Measurements from ENCODE around the gene MYCL. TPM values are rescaled to one million over a fixed set of nuclear protein-coding genes. Genes with fewer than 3 reads are reported as not detected.
A peak's percentile ranks its signal among the peaks of the same experiment; 100 is the strongest.

The MYCL gene, protein sequence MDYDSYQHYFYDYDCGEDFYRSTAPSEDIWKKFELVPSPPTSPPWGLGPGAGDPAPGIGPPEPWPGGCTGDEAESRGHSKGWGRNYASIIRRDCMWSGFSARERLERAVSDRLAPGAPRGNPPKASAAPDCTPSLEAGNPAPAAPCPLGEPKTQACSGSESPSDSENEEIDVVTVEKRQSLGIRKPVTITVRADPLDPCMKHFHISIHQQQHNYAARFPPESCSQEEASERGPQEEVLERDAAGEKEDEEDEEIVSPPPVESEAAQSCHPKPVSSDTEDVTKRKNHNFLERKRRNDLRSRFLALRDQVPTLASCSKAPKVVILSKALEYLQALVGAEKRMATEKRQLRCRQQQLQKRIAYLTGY
- total RNA-seq (2014; rRNA removed; shearing (Covaris generic)), result 0.10 and 0.12 TPM in 2 replicates

- peak; percentile 55 for DNase-seq (ENCODE audit: low read depth)
These were observed at the start of gene MYCL for GRCh38 chr1:39901714-39902459. MYCL (minus strand) TSS chr1:39901917; CDS start chr1:39901434, 483 bp downstream.

GRCh38 chr1:39949891-39950290 lies 48.2 kb upstream of the MYCL start:
- DNase-seq (ENCODE audit: low read depth), result no peak

- DNase-seq (ENCODE audit: low read depth), result no peak
These were observed 45.5 kb upstream of the MYCL start for GRCh38 chr1:39947260-39947659.

DNA sequence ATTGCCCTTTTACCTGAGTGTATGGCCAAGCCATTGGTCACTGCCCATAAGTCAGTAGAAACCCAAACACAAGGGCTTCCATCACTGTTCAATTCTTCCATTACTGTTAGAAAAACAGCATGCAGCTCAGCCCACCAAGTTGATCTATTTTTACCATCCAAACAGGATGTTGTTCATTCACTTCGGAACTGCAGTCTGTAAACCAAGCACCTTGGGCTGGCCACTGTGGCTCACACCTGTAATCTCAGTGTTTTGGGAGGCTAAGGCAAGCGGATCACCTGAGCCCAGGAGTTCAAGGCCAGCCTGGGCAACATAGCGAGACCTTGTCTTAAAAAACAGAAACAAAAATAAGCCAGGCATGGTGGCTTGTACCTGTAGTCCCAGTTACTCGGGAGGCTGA lies 44.5 kb upstream of the MYCL start:
- DNase-seq (ENCODE audit: low read depth), result no peak

DNA sequence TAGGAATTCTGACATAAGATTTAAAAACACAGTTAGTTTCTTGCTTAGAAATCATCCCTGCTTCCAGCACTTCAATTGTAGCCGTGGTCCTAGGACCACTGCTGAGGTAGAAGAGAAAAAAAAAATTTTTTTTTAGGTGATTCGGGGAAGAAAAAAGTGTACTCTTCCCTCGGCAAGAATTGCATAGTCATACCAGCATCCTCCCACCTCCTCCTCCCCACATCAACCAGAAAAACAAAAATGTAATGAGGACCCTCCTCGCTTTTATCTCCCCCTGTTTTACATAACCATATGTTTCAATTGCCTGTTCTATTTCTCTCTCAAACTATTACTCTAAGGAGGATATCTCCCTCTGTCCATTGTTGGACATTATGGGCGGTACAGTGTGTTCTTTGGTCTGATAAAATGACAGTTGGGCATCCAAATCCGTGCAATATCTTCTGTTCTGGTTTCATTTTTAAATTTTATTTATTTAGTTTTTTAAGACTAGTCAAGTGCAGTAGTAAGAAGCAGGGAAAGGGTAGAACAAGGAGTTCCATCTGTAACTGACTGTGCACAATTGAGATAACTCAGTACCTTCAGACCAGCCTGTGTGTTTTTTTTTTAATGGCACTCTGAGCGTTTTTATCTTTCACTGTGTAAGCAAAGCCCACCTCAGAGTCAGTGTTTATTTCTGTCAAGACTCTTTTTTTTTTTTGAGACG lies 42.8 kb upstream of the MYCL start:
- DNase-seq (ENCODE audit: low read depth), result no peak

- DNase-seq (ENCODE audit: low read depth), result no peak
These were observed 42.0 kb upstream of the MYCL start for GRCh38 chr1:39943471-39944290.

GRCh38 chr1:39940980-39941871 lies 39.5 kb upstream of the MYCL start:
- DNase-seq (ENCODE audit: low read depth), result no peak

- no peak for DNase-seq (ENCODE audit: low read depth)
These were observed 38.5 kb upstream of the MYCL start for GRCh38 chr1:39940253-39940652.

- no peak for DNase-seq (ENCODE audit: low read depth)
These were observed 37.1 kb upstream of the MYCL start for GRCh38 chr1:39938856-39939255.

DNA sequence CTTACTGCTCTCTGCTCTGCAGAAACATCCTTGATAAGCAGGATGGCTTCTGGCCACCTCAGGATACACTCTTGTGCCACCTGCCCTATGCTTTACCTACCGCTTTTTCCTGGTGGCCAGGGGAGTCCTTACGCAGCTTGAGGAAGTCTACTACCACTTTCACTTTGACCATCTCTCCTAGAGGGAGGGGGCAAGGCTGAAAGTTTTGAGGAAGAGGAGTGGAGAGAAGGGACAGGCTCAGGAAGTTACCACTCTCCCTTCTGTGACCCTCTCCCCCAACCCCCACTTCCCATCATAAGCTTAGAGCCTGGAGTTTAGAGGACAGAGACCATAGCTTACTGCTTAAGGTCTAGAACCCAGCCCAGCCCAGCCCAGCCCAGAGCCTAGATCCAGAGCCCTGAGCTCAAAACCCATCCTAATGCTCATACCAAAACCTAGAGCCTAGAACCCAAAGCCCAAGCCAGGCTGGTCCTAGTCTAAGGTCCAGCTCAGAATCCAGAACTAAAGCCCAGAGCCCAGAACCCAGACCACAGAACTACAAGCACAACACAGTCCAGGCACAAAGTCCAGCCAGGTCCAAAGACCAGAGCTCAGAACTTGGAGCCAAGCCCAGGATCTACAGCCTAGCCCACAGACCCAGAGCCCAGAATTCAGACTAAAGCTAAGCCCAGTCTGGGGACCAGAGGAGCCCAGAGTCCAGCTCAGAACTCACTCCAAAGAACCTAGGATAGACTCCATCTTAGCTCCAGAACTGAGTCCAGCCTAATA lies 35.2 kb upstream of the MYCL start:
- DNase-seq (ENCODE audit: low read depth), result no peak

DNA sequence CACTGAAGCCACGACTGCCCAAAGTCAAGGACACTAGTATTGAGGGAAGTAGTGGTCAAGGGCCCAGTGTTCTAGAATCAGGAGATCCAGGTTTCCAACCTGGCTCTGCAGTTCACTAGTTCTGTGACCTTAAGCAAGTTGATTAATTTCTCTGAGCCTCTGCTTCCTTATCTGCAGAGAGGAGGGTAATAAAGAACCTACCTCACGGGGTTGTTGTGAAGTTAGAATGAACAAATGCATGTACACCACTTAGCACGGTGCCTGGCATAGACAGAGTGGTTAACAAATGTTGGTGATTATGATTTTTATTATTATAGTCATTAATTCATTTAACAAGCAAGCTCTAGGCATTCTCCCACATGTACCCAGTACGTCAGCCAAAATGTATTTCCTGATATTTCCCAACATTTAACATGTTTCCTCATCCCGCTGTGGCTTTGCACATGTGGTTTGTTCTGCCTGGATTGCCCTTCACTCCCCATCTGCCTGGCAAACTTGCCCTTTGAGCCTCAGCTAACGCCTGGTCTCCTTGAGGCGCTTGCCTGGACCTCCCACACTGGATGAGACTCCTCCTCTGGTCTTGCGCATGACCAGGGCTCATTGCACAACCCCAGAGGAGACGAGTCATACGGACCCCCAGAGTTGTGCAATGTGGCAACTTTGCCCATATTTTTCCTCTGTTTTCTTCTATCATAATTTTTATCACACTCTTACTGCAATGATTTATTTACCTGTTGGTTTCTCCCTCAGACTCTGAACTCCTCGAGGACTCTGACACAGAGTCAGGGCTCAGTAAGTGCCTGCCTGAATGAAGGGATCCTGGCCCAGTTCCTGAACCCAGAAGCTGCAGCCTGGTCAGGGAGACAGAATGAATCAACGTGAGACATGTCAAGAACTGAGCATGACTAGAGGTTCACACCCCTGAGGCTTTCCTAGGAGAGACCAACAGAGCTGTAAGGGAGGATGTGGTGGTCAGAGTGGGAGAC lies 32.5 kb upstream of the MYCL start:
- DNase-seq (ENCODE audit: low read depth), result peak; percentile 95

DNA sequence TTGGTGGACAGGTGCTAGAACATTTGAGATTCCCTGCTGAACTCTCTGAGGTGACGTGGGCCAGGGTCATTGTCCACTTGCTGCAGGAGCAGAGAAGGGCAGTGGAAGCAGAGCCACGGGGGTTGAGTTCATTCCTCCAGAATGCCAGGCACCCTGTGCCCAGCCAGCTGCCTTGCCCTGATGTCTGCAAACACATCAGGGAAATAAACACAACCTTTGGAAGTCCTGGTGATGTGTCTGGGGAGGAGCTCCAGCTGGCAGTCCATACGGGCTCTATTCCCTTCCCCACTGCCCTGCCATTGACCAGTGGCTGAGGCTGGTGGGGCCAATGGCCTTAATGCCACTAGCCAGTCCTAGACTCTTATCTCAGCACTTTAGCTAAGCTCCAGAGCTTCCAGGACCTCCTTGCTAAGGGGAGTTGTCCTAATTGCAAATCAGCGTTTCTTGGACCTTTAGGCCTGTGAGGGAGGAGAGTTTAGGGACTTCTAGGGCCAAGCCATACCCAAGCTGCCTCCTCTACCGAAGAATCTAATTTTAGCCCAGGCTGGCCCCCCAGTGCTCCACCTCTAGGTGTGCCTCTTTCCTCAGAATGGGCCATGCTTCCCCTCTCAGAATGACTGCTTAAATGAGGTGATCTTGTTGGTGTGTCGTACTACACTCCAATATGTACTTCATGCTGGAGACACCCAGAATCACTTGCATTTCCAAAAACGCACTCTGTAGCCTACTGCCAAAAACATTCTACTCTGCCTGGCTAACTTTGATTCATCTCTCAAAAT lies 27.3 kb upstream of the MYCL start:
- DNase-seq (ENCODE audit: low read depth), result no peak

DNA sequence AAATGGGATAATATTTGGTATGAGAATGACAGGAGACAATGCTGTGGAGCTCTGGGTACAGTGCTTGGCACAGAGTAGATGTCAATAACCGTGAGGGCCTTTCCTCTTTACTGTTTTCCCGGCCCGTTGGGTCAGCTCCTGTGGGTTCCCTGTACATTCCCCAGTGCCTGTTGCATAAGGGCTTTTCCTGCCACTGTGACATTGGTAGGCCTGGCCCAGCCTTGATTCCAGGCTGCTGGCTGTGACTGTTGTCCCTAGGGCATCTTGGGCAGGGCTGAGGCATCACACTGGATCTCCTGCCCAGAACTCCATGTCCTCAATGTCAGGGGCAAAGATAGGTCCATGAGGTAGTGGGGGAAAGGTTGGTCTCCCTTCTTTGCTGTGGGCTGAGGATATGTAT lies 25.8 kb upstream of the MYCL start:
- DNase-seq (ENCODE audit: low read depth), result peak; percentile 37

DNA sequence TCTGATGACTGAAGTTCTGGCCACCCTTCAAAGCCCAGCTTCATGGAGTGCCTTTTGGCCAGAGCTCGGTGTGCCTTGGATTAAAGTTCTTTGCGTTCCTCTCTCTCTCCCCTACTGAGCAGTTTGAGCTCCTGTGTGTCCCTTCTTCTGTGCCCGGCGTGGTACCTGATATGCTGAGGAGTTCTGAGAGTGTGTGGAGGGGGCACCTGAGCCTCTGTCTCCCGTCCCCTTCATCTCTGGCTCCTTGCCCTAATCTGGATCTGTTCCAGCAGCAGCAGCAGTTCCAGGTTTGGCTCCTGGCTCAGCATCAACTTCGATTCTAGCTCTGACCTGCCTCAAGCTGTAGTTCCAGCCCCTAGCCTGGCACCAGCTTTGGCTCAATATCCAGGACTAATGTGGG lies 25.1 kb upstream of the MYCL start:
- no peak for DNase-seq (ENCODE audit: low read depth)

DNA sequence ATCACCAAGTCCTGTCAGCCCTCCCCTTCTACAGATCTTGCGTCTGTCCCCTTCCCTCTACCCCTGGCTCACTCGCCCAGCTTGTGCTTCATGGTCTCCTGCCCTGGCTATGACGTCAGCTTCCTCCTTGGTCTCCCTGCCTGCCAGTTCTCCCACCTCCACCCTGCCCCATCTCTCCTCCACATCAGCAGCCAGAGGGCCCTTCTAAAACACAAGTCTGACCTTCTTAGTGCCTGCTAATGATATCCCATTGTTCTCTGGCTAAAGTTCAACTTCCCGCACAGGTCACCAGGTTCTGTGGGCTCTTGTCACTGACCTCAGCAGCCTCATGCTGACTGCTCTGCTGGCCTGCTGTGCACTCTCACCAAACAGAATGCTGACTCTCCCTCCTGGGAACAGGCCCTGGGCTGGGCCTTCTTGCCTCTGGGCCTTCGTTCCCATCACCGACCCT lies 24.7 kb upstream of the MYCL start:
- peak; percentile 5 for DNase-seq (ENCODE audit: low read depth)

- DNase-seq (ENCODE audit: low read depth), result peak; percentile 71
These were observed 24.1 kb upstream of the MYCL start for GRCh38 chr1:39925721-39926342.

DNA sequence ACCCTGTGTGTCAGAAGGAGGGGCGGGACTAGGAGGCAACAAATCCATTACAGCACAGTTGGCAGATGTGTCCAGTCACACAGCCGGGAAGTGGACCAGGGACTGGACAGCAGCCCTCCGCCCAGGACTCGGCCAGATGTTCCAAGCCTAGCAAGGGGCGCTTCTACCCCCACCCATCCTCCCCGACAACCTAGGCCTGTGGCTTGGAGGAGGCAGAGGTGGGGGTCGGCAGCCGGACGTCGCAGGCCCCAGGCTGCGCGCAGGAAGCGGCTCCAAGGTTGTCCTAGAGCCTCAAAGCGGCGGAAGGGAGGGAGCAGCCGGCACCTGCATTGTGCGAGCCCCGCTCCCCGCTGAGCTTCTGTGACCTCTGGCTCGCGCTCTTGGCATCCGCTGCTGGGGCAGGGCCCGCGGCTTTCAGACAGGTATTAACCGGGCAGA lies 20.6 kb upstream of the MYCL start:
- DNase-seq (ENCODE audit: low read depth), result no peak

All from RPMI7951 (cell line).